Mucosa of descending colon (tissue), 3 donors: ENCODE measurements around the gene PGAM1. TPM values are rescaled to one million over a fixed set of nuclear protein-coding genes. Genes with fewer than 3 reads are reported as not detected.
A peak's percentile ranks its signal among the peaks of the same experiment; 100 is the strongest.

Source experiments
- ATAC-seq: fragments of 200-7000 bp; cut with Tn5 transposase; one replicate; pipeline ENCODE4 v1.9.1; 2020; ENCODE audit warnings: mild to moderate bottlenecking, moderate library complexity
- DNase-seq, 3 donors: peaks; one replicate each; pipeline ENCODE4 v3.0.0-alpha.2; 2020
- H3K36me3 ChIP-seq: fragments of 200-600 bp; one replicate; pipeline ENCODE4 v1.8.0; 2021; ENCODE audit warnings: low read depth, mild to moderate bottlenecking
- H3K4me1 ChIP-seq: fragments of 200-600 bp; one replicate; pipeline ENCODE4 v1.8.0; 2021; ENCODE audit warnings: low read depth, mild to moderate bottlenecking
- H3K4me3 ChIP-seq: fragments of 200-600 bp; one replicate; pipeline ENCODE4 v1.8.0; 2021; ENCODE audit warnings: mild to moderate bottlenecking
- H3K9me3 ChIP-seq: fragments of 200-600 bp; one replicate; pipeline ENCODE4 v1.8.0; 2021; ENCODE audit warnings: mild to moderate bottlenecking
- intact Hi-C, 2 donors: fragments of 100-400 bp; cut with DNase I in 1 of 2; cut with micrococcal nuclease in 1 of 2; formaldehyde crosslinking; loops; one replicate each; pipeline versions ENCODE4 v1.11.0 to v1.11.1; 2022; cut with DNase I, micrococcal nuclease
- total RNA-seq, 3 donors: library from RNA; stranded (reverse); fragmentation: NEBNext Ultra II Directional in 2 of 3; extraction: Animal tissue kit (Norgen Biotek cat#: 25700) in 2 of 3; gene quantifications; one replicate each; pipeline versions ENCODE4 v1.2.1 to v1.2.4, GENCODE V29; 2021 to 2023
- TF ChIP-seq, protein P1 (sequence below): fragments of 200-600 bp; IDR thresholded peaks from one replicate; pipeline ENCODE4 v1.8.0; 2022; ENCODE audit warnings: antibody characterized with exemption, mild to moderate bottlenecking
- donor health status: DM: no; HTN: no; CAD: no; lungs with moderate emphysema.
- donor health status: DM: no; HTN: no; CAD: no.
- donor health status: DM: no; HTN: yes; CAD: no.

The PGAM1 gene
- total RNA-seq, 3 donors from 2014 or later: 173 to 244 (median 186) TPM

DNA sequence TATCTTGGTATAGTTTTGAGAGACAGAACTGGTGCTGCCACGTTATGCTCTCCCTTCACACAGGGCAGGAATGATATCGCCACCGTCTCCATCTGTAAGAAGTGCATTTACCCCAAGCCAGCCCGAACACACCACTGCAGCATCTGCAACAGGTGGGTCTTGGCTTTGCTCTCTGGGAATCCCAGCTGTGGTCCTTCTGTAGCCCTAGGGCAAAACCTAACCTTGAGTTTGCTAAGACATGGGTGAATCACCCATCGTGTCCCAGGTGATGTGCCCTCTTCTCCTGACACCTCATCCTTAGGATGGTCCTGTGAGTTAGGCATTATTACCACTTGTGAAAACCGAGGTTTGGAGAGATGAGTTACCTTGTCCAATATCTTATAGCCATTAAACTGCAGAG, 26.4 kb downstream of the PGAM1 start:
- no peak overlapping the region for H3K4me3 ChIP-seq
- peaks cover 4% of the 10 kb centered on the region for H3K4me1 ChIP-seq
- no peaks in the 10 kb centered on the region for H3K36me3 ChIP-seq
- intact Hi-C loops: no loop called here
- DNase-seq: no peak
- H3K9me3 ChIP-seq: no peaks in the 10 kb centered on the region
- TF ChIP-seq, protein P1, sequence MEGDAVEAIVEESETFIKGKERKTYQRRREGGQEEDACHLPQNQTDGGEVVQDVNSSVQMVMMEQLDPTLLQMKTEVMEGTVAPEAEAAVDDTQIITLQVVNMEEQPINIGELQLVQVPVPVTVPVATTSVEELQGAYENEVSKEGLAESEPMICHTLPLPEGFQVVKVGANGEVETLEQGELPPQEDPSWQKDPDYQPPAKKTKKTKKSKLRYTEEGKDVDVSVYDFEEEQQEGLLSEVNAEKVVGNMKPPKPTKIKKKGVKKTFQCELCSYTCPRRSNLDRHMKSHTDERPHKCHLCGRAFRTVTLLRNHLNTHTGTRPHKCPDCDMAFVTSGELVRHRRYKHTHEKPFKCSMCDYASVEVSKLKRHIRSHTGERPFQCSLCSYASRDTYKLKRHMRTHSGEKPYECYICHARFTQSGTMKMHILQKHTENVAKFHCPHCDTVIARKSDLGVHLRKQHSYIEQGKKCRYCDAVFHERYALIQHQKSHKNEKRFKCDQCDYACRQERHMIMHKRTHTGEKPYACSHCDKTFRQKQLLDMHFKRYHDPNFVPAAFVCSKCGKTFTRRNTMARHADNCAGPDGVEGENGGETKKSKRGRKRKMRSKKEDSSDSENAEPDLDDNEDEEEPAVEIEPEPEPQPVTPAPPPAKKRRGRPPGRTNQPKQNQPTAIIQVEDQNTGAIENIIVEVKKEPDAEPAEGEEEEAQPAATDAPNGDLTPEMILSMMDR: no peak
- ATAC-seq: no peak

DNA sequence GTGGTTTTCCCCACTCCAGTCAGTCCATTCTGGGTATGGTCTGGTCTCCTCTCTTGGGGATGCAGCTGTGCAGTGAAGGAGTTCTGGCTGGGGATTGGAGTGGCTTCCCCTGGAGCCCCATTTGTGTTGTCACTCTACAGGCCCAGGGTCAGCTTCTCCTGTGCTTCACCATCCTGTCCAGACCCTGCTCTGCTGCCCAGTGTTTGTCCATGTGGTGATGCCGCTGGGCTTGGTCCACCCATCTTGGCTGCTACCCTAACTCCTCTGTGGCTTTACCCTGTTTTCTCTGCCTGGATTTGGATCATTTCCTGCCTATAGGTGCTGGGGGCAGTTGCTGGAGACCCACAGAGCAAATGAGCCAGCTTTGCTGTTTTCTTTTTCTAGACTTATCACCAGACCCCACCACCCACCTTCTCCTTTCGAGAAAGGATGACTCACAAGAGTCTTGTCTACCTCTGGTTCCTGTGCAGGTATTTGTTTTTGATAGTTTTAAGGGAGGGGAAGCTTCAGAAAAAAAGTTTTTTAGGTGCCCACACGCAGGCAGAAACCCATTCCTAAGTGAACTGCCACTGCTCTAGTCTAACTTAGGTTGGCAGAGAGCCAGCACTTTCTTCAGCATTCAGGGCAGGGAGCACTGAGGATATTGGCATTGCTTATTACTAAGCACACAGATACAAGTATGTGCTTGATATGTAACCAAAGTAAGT, 28.5 kb downstream of the PGAM1 start:
- Histone ChIP-seq H3K9me3 (no peaks in the 10 kb centered on the region), H3K4me1 (no peaks in the 10 kb centered on the region), H3K36me3 (peaks cover 5% of the 10 kb centered on the region), H3K4me3 (no peak overlapping the region)
- DNase-seq (peak in 1 of 3 donors; percentile 27), ATAC-seq (no peak)
- intact Hi-C loops: no loop called here
- TF ChIP-seq, protein P1: no peak

DNA sequence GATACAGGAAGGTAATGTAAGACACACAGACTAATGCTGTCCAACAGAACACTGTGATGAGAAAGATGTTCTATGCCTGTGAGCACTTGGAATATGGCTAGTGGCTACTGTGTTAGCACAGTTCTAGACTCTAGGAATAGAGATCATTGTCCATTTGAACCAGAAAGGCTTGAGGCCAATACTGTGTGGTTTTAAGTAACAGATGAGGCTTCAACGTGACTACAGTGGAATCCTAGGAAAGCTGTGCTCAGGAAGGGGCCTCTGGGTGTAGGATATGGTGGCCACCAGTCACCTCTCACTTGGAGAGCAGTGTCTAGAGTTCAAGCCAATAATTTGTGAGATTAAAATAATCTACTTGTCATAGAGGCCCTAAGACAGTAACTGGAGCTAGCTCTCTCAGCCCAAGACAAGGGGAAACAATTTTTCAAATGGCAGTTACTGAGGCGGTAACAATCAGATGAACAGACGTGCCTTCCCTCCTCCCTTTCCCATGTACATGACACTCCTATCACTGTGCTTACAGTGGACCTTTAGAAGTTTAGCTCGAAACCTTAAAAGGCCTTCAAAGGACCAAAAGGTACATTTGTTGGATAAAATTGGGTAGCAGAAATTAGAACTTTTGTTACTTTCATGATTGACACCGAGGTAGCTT, 30.2 kb downstream of the PGAM1 start:
- TF ChIP-seq, protein P1: no peak
- intact Hi-C loops: no loop called here
- DNase-seq: no peak
- no peak for ATAC-seq
- H3K36me3 ChIP-seq: peaks cover 5% of the 10 kb centered on the region
- no peaks in the 10 kb centered on the region for H3K9me3 ChIP-seq
- H3K4me3 ChIP-seq: no peak overlapping the region
- H3K4me1 ChIP-seq: no peaks in the 10 kb centered on the region

DNA sequence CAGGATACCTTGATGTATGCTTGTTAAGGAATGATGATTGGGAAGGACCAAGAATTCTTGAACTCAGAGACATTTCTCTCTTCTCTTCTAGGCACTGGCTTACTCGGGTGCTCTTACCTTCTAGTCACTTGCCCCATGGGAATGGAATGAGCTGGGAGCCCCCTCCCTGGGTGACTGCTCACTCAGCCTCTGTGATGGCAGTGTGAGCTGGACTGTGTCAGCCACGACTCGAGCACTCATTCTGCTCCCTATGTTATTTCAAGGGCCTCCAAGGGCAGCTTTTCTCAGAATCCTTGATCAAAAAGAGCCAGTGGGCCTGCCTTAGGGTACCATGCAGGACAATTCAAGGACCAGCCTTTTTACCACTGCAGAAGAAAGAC, 30.7 kb downstream of the PGAM1 start:
- TF ChIP-seq, protein P1: no peak
- peaks cover 5% of the 10 kb centered on the region for H3K36me3 ChIP-seq
- intact Hi-C loops: no loop called here
- DNase-seq (no peak), ATAC-seq (no peak)
- no peaks in the 10 kb centered on the region for H3K4me1 ChIP-seq
- H3K9me3 ChIP-seq: no peaks in the 10 kb centered on the region
- no peak overlapping the region for H3K4me3 ChIP-seq

DNA sequence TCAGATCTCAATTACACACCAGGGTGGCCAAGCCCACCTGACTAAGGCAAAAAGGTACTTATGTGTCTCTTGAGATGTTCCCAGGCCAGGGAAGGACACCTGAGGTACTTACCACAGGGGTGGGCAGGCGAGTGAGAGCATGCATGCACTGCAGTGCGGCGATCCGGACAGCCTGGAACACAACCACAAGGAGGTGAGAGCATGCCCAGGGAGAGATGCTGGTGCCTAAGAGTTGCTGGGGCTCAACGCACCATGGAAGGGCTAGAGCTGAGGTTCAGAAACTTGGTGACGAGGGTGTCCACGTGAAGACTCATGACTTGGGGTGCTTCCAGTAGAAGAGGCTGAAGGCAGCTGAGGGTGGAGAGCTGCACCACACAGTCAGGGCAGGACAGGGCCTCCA, 33.1 kb downstream of the PGAM1 start:
- Histone ChIP-seq H3K36me3 (peaks cover 5% of the 10 kb centered on the region), H3K4me1 (no peaks in the 10 kb centered on the region), H3K9me3 (no peaks in the 10 kb centered on the region), H3K4me3 (no peak overlapping the region)
- no peak for ATAC-seq
- TF ChIP-seq, protein P1: no peak
- no peak for DNase-seq
- intact Hi-C loops: no loop called here
